ENCODE data around the gene ROR1. TPM values are rescaled to one million over a fixed set of nuclear protein-coding genes. Genes with fewer than 3 reads are reported as not detected.
"Not testable (repeated sequence)": the region's sequence is repeated elsewhere in the genome, so short reads cannot be mapped to it uniquely, and the experiment has no call there.

ROR1 gene
- total RNA-seq, 2 donors from 2014 or later, result 0.25 TPM; not detected in 1

GRCh38 chr1:64097859-64098258, 324.0 kb downstream of the ROR1 start:
- Mint-ChIP-seq H3K9me3 (no peaks in the 10 kb centered on the region), H3K36me3 (no peaks in the 10 kb centered on the region), H3K27ac (no peak overlapping the region)
- DNase-seq (ENCODE audit: low spot score in 2 of 2) (no peak), ATAC-seq (no peak)

- Mint-ChIP-seq H3K36me3 (no peaks in the 10 kb centered on the region), H3K27ac (no peak overlapping the region), H3K9me3 (no peaks in the 10 kb centered on the region)
- DNase-seq (ENCODE audit: low spot score in 2 of 2) (no peak), ATAC-seq (no peak)
Observed at GRCh38 chr1:64098436-64098835, 324.6 kb downstream of the ROR1 start.

- no peak overlapping the region for H3K27ac Mint-ChIP-seq
- ATAC-seq (no peak), DNase-seq (ENCODE audit: low spot score in 2 of 2) (no peak)
- H3K9me3 Mint-ChIP-seq, result no peaks in the 10 kb centered on the region
- no peaks in the 10 kb centered on the region for H3K36me3 Mint-ChIP-seq
Observed at GRCh38 chr1:64098846-64099582, 325.2 kb downstream of the ROR1 start.

- no peak for ATAC-seq
- DNase-seq (ENCODE audit: low spot score in 2 of 2), result no peak
- Mint-ChIP-seq H3K36me3 (no peaks in the 10 kb centered on the region), H3K9me3 (no peaks in the 10 kb centered on the region), H3K27ac (no peak overlapping the region)
Observed at GRCh38 chr1:64100791-64101190, 327.0 kb downstream of the ROR1 start.

GRCh38 chr1:64104585-64104984, 330.8 kb downstream of the ROR1 start:
- H3K9me3 Mint-ChIP-seq, result not testable (repeated sequence)

GRCh38 chr1:64107118-64107519, 333.3 kb downstream of the ROR1 start:
- DNase-seq (ENCODE audit: low spot score in 2 of 2) (no peak), ATAC-seq (no peak)
- Mint-ChIP-seq H3K9me3 (no peaks in the 10 kb centered on the region), H3K36me3 (no peaks in the 10 kb centered on the region), H3K27ac (no peak overlapping the region)

More at GRCh38 chr1:64104585-64104984, 330.8 kb downstream of the ROR1 start:
- not testable (repeated sequence) for H3K36me3 Mint-ChIP-seq; ATAC-seq; DNase-seq (ENCODE audit: low spot score in 2 of 2); H3K27ac Mint-ChIP-seq

GRCh38 chr1:64107632-64108031, 333.8 kb downstream of the ROR1 start:
- Mint-ChIP-seq H3K9me3 (no peaks in the 10 kb centered on the region), H3K36me3 (no peaks in the 10 kb centered on the region), H3K27ac (no peak overlapping the region)
- DNase-seq (ENCODE audit: low spot score in 2 of 2) (no peak), ATAC-seq (no peak)

- Mint-ChIP-seq H3K27ac (no peak overlapping the region), H3K9me3 (no peaks in the 10 kb centered on the region), H3K36me3 (no peaks in the 10 kb centered on the region)
- ATAC-seq, result no peak
- DNase-seq (ENCODE audit: low spot score in 2 of 2), result no peak
Observed at GRCh38 chr1:64110924-64111777, 337.3 kb downstream of the ROR1 start.

- no peak for ATAC-seq
- no peak for DNase-seq (ENCODE audit: low spot score in 2 of 2)
- H3K27ac Mint-ChIP-seq, result no peak overlapping the region
- H3K9me3 Mint-ChIP-seq, result no peaks in the 10 kb centered on the region
- H3K36me3 Mint-ChIP-seq, result no peaks in the 10 kb centered on the region
Observed at GRCh38 chr1:64111787-64112186, 338.0 kb downstream of the ROR1 start.

- H3K9me3 Mint-ChIP-seq, result no peaks in the 10 kb centered on the region
- H3K27ac Mint-ChIP-seq, result no peak overlapping the region
- no peak for ATAC-seq
- H3K36me3 Mint-ChIP-seq, result no peaks in the 10 kb centered on the region
- no peak for DNase-seq (ENCODE audit: low spot score in 2 of 2)
Observed at GRCh38 chr1:64112281-64112680, 338.5 kb downstream of the ROR1 start.

- Mint-ChIP-seq H3K36me3 (no peaks in the 10 kb centered on the region), H3K9me3 (no peaks in the 10 kb centered on the region), H3K27ac (no peak overlapping the region)
- DNase-seq (ENCODE audit: low spot score in 2 of 2) (no peak), ATAC-seq (no peak)
Observed at GRCh38 chr1:64114012-64114525, 340.3 kb downstream of the ROR1 start.

- Mint-ChIP-seq H3K27ac (no peak overlapping the region), H3K36me3 (no peaks in the 10 kb centered on the region), H3K9me3 (no peaks in the 10 kb centered on the region)
- DNase-seq (ENCODE audit: low spot score in 2 of 2) (no peak), ATAC-seq (no peak)
Observed at GRCh38 chr1:64116537-64116936, 342.7 kb downstream of the ROR1 start.

- Mint-ChIP-seq H3K27ac (no peak overlapping the region), H3K9me3 (no peaks in the 10 kb centered on the region), H3K36me3 (no peaks in the 10 kb centered on the region)
- DNase-seq (ENCODE audit: low spot score in 2 of 2), result no peak
- no peak for ATAC-seq
Observed at GRCh38 chr1:64117492-64117891, 343.7 kb downstream of the ROR1 start.

GRCh38 chr1:64121766-64122385, 348.1 kb downstream of the ROR1 start:
- ATAC-seq (no peak), DNase-seq (ENCODE audit: low spot score in 2 of 2) (no peak)
- H3K9me3 Mint-ChIP-seq, result no peaks in the 10 kb centered on the region
- H3K27ac Mint-ChIP-seq, result no peak overlapping the region
- no peaks in the 10 kb centered on the region for H3K36me3 Mint-ChIP-seq

- no peaks in the 10 kb centered on the region for H3K36me3 Mint-ChIP-seq
- H3K27ac Mint-ChIP-seq, result no peak overlapping the region
- ATAC-seq (no peak), DNase-seq (ENCODE audit: low spot score in 2 of 2) (no peak)
- H3K9me3 Mint-ChIP-seq, result no peaks in the 10 kb centered on the region
Observed at GRCh38 chr1:64122588-64122987, 348.8 kb downstream of the ROR1 start.

- ATAC-seq, result no peak
- no peaks in the 10 kb centered on the region for H3K9me3 Mint-ChIP-seq
- DNase-seq (ENCODE audit: low spot score in 2 of 2), result no peak
- no peak overlapping the region for H3K27ac Mint-ChIP-seq
- H3K36me3 Mint-ChIP-seq, result no peaks in the 10 kb centered on the region
Observed at GRCh38 chr1:64124704-64125440, 351.1 kb downstream of the ROR1 start.
